Stimulated activated CD8-positive, alpha-beta memory T cell treated with anti-CD3 and anti-CD28 coated beads, Interleukin-12 subunit alpha, Interleukin-12 subunit beta, amount 100 ng/mL, for 24 hours (primary cell): Measurements from ENCODE around the gene CTU2.

Experiments
- DNase-seq: peaks from one replicate; pipeline ENCODE4 v3.0.0-alpha.2; 2020; ENCODE audit errors: extremely low read depth

The CTU2 gene

GRCh38 chr16:88730632-88731607 is 24.6 kb downstream of the CTU2 start:
- no peak for DNase-seq

- no peak for DNase-seq
Measured at GRCh38 chr16:88731699-88732098, 25.4 kb downstream of the CTU2 start.

- no peak for DNase-seq
Measured at GRCh38 chr16:88732172-88732960, 26.1 kb downstream of the CTU2 start.

GRCh38 chr16:88732961-88733294 is 26.6 kb downstream of the CTU2 start:
- no peak for DNase-seq

GRCh38 chr16:88733630-88734360 is 27.5 kb downstream of the CTU2 start:
- no peak for DNase-seq

- no peak for DNase-seq
Measured at GRCh38 chr16:88734361-88734728, 28.0 kb downstream of the CTU2 start.

- DNase-seq = no peak
Measured at GRCh38 chr16:88735121-88735520, 28.8 kb downstream of the CTU2 start.

GRCh38 chr16:88735616-88736015 is 29.3 kb downstream of the CTU2 start:
- no peak for DNase-seq

GRCh38 chr16:88736088-88736487 is 29.8 kb downstream of the CTU2 start:
- no peak for DNase-seq

- DNase-seq = no peak
Measured at GRCh38 chr16:88736496-88736895, 30.2 kb downstream of the CTU2 start.

GRCh38 chr16:88737298-88738150 is 31.2 kb downstream of the CTU2 start:
- DNase-seq = no peak

- no peak for DNase-seq
Measured at GRCh38 chr16:88738151-88739084, 32.1 kb downstream of the CTU2 start.

- no peak for DNase-seq
Measured at GRCh38 chr16:88739139-88739976, 33.1 kb downstream of the CTU2 start.

- no peak for DNase-seq
Measured at GRCh38 chr16:88739977-88740726, 33.8 kb downstream of the CTU2 start.

- no peak for DNase-seq
Measured at GRCh38 chr16:88740727-88741055, 34.4 kb downstream of the CTU2 start.

- no peak for DNase-seq
Measured at GRCh38 chr16:88741368-88741767, 35.1 kb downstream of the CTU2 start.

- no peak for DNase-seq
Measured at GRCh38 chr16:88742896-88743605, 36.7 kb downstream of the CTU2 start.
